HEK293 (cell line): ENCODE data around the gene MGMT.

Source experiments
- CTCF ChIA-PET: fragments of 350-600 bp; formaldehyde crosslinking; extraction: SDS; loops from one replicate; lab custom pipeline; 2021; ENCODE audit warnings: antibody characterized with exemption; lab: Yijun Ruan, JAX
- POLR2A ChIA-PET: fragments of 300-600 bp; formaldehyde crosslinking; extraction: SDS; loops from one replicate; lab custom pipeline; 2020; ENCODE audit warnings: antibody characterized with exemption, inconsistent platforms; lab: Yijun Ruan, JAX
- H3K27ac ChIP-seq: fragments of 200-500 bp; sonication (Bioruptor generic); 2 replicates; pipeline ENCODE4 v1.5.1; 2014; ENCODE audit warnings: low read depth, low read length, control low read depth, inconsistent platforms; ENCODE audit errors: extremely low read depth
- H3K36me3 ChIP-seq, 2 experiments: fragments of 200-500 bp in 1 of 2; sonication (Bioruptor generic) in 1 of 2; 1 replicate in 1 of 2; 2 replicates in 1 of 2; pipeline ENCODE4 v1.5.1; 2014 to 2017; ENCODE audit warnings: inconsistent platforms in 2 of 2, low read length in 2 of 2; ENCODE audit not compliant: control insufficient read depth in 2 of 2, insufficient read depth in 1 of 2
- H3K4me1 ChIP-seq: fragments of 200-500 bp; sonication (Bioruptor generic); 2 replicates; pipeline ENCODE4 v1.5.1; 2014; ENCODE audit warnings: mild to moderate bottlenecking, low read length, inconsistent platforms; ENCODE audit not compliant: control insufficient read depth, insufficient read depth
- H3K4me3 ChIP-seq: 2 replicates; pipeline ENCODE4 v1.5.1; 2011; ENCODE audit warnings: low read depth, mild to moderate bottlenecking, control low read depth, low read length, moderate library complexity
- H3K9me3 ChIP-seq: fragments of 200-500 bp; sonication (Bioruptor generic); 2 replicates; pipeline ENCODE4 v1.5.1; 2014; ENCODE audit warnings: low read depth, low read length, inconsistent platforms; ENCODE audit not compliant: control insufficient read depth, insufficient read depth
- BCL11B ChIP-seq: fragments of 450-650 bp; formaldehyde crosslinking; IDR thresholded peaks from 2 replicates; pipeline ENCODE4 v1.5.1; 2016; ENCODE audit warnings: low read depth, missing biosample characterization, missing genetic modification characterization
- FEZF1 ChIP-seq: fragments of 450-650 bp; formaldehyde crosslinking; IDR thresholded peaks from 2 replicates; pipeline ENCODE4 v1.5.1; 2016; ENCODE audit warnings: missing biosample characterization, missing genetic modification characterization
- GLIS1 ChIP-seq: fragments of 450-650 bp; formaldehyde crosslinking; IDR thresholded peaks from 2 replicates; pipeline ENCODE4 v1.5.1; 2016; ENCODE audit warnings: missing biosample characterization, missing genetic modification characterization
- KLF10 ChIP-seq: fragments of 450-650 bp; IDR thresholded peaks from 2 replicates; pipeline ENCODE4 v1.5.1; 2018; ENCODE audit warnings: missing biosample characterization, mild to moderate bottlenecking, missing genetic modification characterization
- OSR2 ChIP-seq: fragments of 450-650 bp; formaldehyde crosslinking; IDR thresholded peaks from 2 replicates; pipeline ENCODE4 v1.5.1; 2016; ENCODE audit warnings: missing biosample characterization, missing genetic modification characterization
- ZBTB20 ChIP-seq: fragments of 450-650 bp; formaldehyde crosslinking; IDR thresholded peaks from 2 replicates; pipeline ENCODE4 v1.5.1; 2016; ENCODE audit warnings: missing biosample characterization, missing genetic modification characterization
- ZEB2 ChIP-seq: fragments of 450-650 bp; formaldehyde crosslinking; IDR thresholded peaks from 2 replicates; pipeline ENCODE4 v1.5.1; 2016; ENCODE audit warnings: missing biosample characterization, missing genetic modification characterization
- ZFP3 ChIP-seq: fragments of 450-650 bp; formaldehyde crosslinking; IDR thresholded peaks from 2 replicates; pipeline ENCODE4 v1.5.1; 2016; ENCODE audit warnings: low read depth, missing biosample characterization, missing genetic modification characterization
- ZFP69B ChIP-seq: fragments of 450-650 bp; formaldehyde crosslinking; IDR thresholded peaks from 2 replicates; pipeline ENCODE4 v1.5.1; 2016; ENCODE audit warnings: missing biosample characterization, missing genetic modification characterization
- ZNF112 ChIP-seq: fragments of 450-650 bp; formaldehyde crosslinking; IDR thresholded peaks from 2 replicates; pipeline ENCODE4 v1.5.0; 2017; ENCODE audit warnings: missing biosample characterization, missing genetic modification characterization
- ZNF132 ChIP-seq: fragments of 450-650 bp; formaldehyde crosslinking; IDR thresholded peaks from 2 replicates; pipeline ENCODE4 v1.5.1; 2017; ENCODE audit warnings: missing biosample characterization, missing genetic modification characterization, borderline replicate concordance
- ZNF138 ChIP-seq: fragments of 450-650 bp; formaldehyde crosslinking; IDR thresholded peaks from 2 replicates; pipeline ENCODE4 v1.5.1; 2016; ENCODE audit warnings: missing biosample characterization, missing genetic modification characterization, borderline replicate concordance
- ZNF174 ChIP-seq: fragments of 450-650 bp; formaldehyde crosslinking; IDR thresholded peaks from 2 replicates; pipeline ENCODE4 v1.5.0; 2017; ENCODE audit warnings: missing biosample characterization, mild to moderate bottlenecking, missing genetic modification characterization
- ZNF274 ChIP-seq, 2 experiments: fragments of 200-500 bp in 1 of 2; fragments of 450-650 bp in 1 of 2; sonication (Bioruptor generic) in 1 of 2; formaldehyde crosslinking in 1 of 2; IDR thresholded peaks; 2 replicates each; pipeline versions ENCODE4 v1.5.1 to v1.6.1; 2014 to 2016; ENCODE audit warnings: borderline replicate concordance in 1 of 2, inconsistent platforms in 1 of 2, low read length in 1 of 2, missing biosample characterization in 1 of 2, missing genetic modification characterization in 1 of 2
- ZNF544 ChIP-seq: fragments of 450-650 bp; formaldehyde crosslinking; IDR thresholded peaks from 2 replicates; pipeline ENCODE4 v1.5.0; 2017; ENCODE audit warnings: missing biosample characterization, missing genetic modification characterization
- ZNF549 ChIP-seq: fragments of 450-650 bp; IDR thresholded peaks from 2 replicates; pipeline ENCODE4 v1.5.1; 2018; ENCODE audit warnings: missing biosample characterization, missing genetic modification characterization, mild to moderate bottlenecking, inconsistent platforms, moderate library complexity
- ZNF626 ChIP-seq: fragments of 450-650 bp; sonication (Bioruptor Pico); formaldehyde crosslinking; IDR thresholded peaks from 2 replicates; pipeline ENCODE4 v1.5.1; 2018; ENCODE audit warnings: missing biosample characterization, missing genetic modification characterization, inconsistent platforms
- ZNF629 ChIP-seq: fragments of 450-650 bp; formaldehyde crosslinking; IDR thresholded peaks from 2 replicates; pipeline ENCODE4 v1.5.1; 2017; ENCODE audit warnings: missing biosample characterization, missing genetic modification characterization
- ZNF654 ChIP-seq: fragments of 450-650 bp; formaldehyde crosslinking; IDR thresholded peaks from 2 replicates; pipeline ENCODE4 v1.5.1; 2016; ENCODE audit warnings: low read depth, missing biosample characterization, missing genetic modification characterization
- ZNF707 ChIP-seq: fragments of 450-650 bp; formaldehyde crosslinking; IDR thresholded peaks from 2 replicates; pipeline ENCODE4 v1.5.1; 2016; ENCODE audit warnings: missing biosample characterization, missing genetic modification characterization
- ZNF830 ChIP-seq: fragments of 450-650 bp; IDR thresholded peaks from 2 replicates; pipeline ENCODE4 v1.5.0; 2018; ENCODE audit warnings: missing biosample characterization, missing genetic modification characterization, low read depth, mild to moderate bottlenecking, moderate library complexity
- TF ChIP-seq, protein P1 (sequence below): fragments of 450-650 bp; formaldehyde crosslinking; IDR thresholded peaks from 2 replicates; pipeline ENCODE4 v1.5.1; 2016; ENCODE audit warnings: missing biosample characterization, missing genetic modification characterization
- TF ChIP-seq, protein P2 (sequence below): fragments of 450-650 bp; formaldehyde crosslinking; IDR thresholded peaks from 2 replicates; pipeline ENCODE4 v1.5.1; 2016; ENCODE audit warnings: missing biosample characterization, missing genetic modification characterization
- TF ChIP-seq, protein P3 (sequence below): fragments of 450-650 bp; formaldehyde crosslinking; IDR thresholded peaks from 2 replicates; pipeline ENCODE4 v1.5.1; 2016; ENCODE audit warnings: missing biosample characterization, missing genetic modification characterization, low read depth

Gene MGMT

GRCh38 chr10:129652521-129653201 lies 185.6 kb downstream of the MGMT start:
- no peak for TF ChIP-seq ZNF707 (tag by site-specific recombination)
- TF ChIP-seq KLF10 (tag by site-specific recombination) = no peak
- TF ChIP-seq ZNF138 (tag by site-specific recombination) = no peak
- TF ChIP-seq OSR2 (tag by site-specific recombination) = no peak
- no peak for TF ChIP-seq ZNF549 (tag by site-specific recombination)
- no peak for TF ChIP-seq ZEB2 (tag by site-specific recombination)
- TF ChIP-seq, protein P1, sequence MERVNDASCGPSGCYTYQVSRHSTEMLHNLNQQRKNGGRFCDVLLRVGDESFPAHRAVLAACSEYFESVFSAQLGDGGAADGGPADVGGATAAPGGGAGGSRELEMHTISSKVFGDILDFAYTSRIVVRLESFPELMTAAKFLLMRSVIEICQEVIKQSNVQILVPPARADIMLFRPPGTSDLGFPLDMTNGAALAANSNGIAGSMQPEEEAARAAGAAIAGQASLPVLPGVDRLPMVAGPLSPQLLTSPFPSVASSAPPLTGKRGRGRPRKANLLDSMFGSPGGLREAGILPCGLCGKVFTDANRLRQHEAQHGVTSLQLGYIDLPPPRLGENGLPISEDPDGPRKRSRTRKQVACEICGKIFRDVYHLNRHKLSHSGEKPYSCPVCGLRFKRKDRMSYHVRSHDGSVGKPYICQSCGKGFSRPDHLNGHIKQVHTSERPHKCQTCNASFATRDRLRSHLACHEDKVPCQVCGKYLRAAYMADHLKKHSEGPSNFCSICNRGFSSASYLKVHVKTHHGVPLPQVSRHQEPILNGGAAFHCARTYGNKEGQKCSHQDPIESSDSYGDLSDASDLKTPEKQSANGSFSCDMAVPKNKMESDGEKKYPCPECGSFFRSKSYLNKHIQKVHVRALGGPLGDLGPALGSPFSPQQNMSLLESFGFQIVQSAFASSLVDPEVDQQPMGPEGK (tag by site-specific recombination) = no peak
- no peak for TF ChIP-seq ZNF174 (tag by site-specific recombination)
- no peak for TF ChIP-seq FEZF1
- TF ChIP-seq ZNF274 (IDR thresholded peaks at IDR 0.05; ENCODE audit: low read length) = no peak
- TF ChIP-seq ZNF274 (tag by site-specific recombination; IDR thresholded peaks at IDR 0.05; ENCODE audit: borderline replicate concordance) = no peak
- TF ChIP-seq ZNF544 = no peak
- no peak for TF ChIP-seq ZNF654 (tag by site-specific recombination)
- TF ChIP-seq ZNF112 (tag by site-specific recombination) = no peak
- no peak for TF ChIP-seq BCL11B (tag by site-specific recombination)
- TF ChIP-seq GLIS1 (tag by site-specific recombination) = no peak
- no peak for TF ChIP-seq ZFP3 (tag by site-specific recombination)
- TF ChIP-seq ZNF626 (tag by site-specific recombination) = no peak
- TF ChIP-seq, all 188 proteins: peak for 0
- H3K4me3 ChIP-seq = no peak overlapping the region
- H3K27ac ChIP-seq = no peak overlapping the region
- no peaks in the 10 kb centered on the region for H3K9me3 ChIP-seq
- no peaks in the 10 kb centered on the region for H3K36me3 ChIP-seq
- ChIA-PET POLR2A (no interaction called here), CTCF (no interaction called here)
- H3K4me1 ChIP-seq = no peaks in the 10 kb centered on the region; the same call in 1 of the 2 replicates

- no peak overlapping the region for H3K4me3 ChIP-seq
- CTCF ChIA-PET = no interaction called here
- POLR2A ChIA-PET = no interaction called here
Observed at GRCh38 chr10:129653428-129653827, 186.4 kb downstream of the MGMT start.

More at GRCh38 chr10:129653428-129653827, 186.4 kb downstream of the MGMT start:
- no peak overlapping the region for H3K27ac ChIP-seq
- no peaks in the 10 kb centered on the region; the same call in 1 of the 2 replicates for H3K4me1 ChIP-seq
- no peaks in the 10 kb centered on the region for H3K9me3 ChIP-seq
- no peak for TF ChIP-seq ZNF629 (tag by site-specific recombination)
- TF ChIP-seq ZNF830 (tag by site-specific recombination) = no peak
- TF ChIP-seq ZNF654 (tag by site-specific recombination) = no peak
- TF ChIP-seq, protein P2, sequence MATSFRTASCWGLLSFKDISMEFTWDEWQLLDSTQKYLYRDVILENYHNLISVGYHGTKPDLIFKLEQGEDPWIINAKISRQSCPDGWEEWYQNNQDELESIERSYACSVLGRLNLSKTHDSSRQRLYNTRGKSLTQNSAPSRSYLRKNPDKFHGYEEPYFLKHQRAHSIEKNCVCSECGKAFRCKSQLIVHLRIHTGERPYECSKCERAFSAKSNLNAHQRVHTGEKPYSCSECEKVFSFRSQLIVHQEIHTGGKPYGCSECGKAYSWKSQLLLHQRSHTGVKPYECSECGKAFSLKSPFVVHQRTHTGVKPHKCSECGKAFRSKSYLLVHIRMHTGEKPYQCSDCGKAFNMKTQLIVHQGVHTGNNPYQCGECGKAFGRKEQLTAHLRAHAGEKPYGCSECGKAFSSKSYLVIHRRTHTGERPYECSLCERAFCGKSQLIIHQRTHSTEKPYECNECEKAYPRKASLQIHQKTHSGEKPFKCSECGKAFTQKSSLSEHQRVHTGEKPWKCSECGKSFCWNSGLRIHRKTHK = no peak
- TF ChIP-seq, protein P3, sequence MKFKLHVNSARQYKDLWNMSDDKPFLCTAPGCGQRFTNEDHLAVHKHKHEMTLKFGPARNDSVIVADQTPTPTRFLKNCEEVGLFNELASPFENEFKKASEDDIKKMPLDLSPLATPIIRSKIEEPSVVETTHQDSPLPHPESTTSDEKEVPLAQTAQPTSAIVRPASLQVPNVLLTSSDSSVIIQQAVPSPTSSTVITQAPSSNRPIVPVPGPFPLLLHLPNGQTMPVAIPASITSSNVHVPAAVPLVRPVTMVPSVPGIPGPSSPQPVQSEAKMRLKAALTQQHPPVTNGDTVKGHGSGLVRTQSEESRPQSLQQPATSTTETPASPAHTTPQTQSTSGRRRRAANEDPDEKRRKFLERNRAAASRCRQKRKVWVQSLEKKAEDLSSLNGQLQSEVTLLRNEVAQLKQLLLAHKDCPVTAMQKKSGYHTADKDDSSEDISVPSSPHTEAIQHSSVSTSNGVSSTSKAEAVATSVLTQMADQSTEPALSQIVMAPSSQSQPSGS = no peak
- no peak for TF ChIP-seq ZBTB20 (tag by site-specific recombination)
- TF ChIP-seq ZFP69B = no peak
- TF ChIP-seq ZNF132 (tag by site-specific recombination) = no peak
- TF ChIP-seq, all 188 proteins: peak for 0
- no peaks in the 10 kb centered on the region for H3K36me3 ChIP-seq
